Measurements from ENCODE around the gene CEP131. TPM values are rescaled to one million over a fixed set of nuclear protein-coding genes. Genes with fewer than 3 reads are reported as not detected.
"Not testable (repeated sequence)": the region's sequence is repeated elsewhere in the genome, so short reads cannot be mapped to it uniquely, and the experiment has no call there.

Gene CEP131
- total RNA-seq, 4 donors from 2014 or later = 9.2 to 35.0 (median 20.9) TPM

DNA sequence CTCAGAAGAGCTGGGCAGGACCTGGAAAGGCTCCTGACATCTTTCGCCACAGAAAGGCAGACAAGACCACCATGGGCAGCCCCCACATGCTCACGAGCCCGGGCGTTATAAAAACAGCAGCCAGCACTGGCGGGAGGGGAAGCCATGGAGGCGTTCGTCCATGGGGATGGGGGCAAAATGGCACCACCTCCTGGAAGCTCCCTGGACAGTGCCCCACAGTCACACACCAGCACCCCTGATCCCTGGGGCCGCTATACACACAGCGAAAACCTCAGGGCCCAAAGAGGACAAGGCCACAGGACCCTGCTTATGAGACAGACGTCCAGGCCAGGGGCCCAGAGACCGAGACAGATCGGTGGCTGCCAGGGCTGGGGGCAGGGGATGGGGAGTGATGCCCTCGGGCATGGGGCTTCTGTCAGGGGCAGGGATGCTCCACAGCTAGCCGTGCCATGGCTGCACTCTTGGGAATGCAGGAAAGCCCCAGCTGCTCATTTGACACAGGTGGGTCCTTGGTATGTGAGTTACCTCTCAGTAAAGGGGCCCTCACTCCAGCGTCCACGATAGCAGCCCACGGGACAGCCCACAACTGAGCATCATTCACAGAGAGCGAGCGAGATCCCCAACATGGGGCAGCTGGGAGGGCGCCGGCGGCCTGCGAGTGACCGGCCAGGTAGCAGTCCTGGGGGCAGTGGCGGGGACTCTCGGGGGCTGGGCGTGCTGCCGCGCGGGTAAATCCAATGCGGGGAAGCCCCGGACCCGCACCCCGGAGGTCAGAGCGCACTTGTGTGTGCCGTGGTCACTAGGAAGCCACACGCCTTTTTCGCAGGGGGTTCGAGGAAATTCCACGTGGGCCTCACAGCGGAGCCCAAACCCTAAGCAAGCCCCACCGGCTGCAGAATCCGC, 63.8 kb downstream of the CEP131 start:
- no peaks in the 10 kb centered on the region for H3K9me3 ChIP-seq
- H3K4me1 ChIP-seq = peaks cover 0 to 20% (median 0%) of the 10 kb centered on the region in 4 donors
- H3K4me3 ChIP-seq = no peak overlapping the region
- no peak for DNase-seq (ENCODE audit: low spot score in 2 of 2)
- no peaks in the 10 kb centered on the region for H3K27me3 ChIP-seq
- TF ChIP-seq EP300 (IDR thresholded peaks at IDR 0.05) (no peak), POLR2A (IDR thresholded peaks at IDR 0.05) (no peak)
- TF ChIP-seq, protein P1, sequence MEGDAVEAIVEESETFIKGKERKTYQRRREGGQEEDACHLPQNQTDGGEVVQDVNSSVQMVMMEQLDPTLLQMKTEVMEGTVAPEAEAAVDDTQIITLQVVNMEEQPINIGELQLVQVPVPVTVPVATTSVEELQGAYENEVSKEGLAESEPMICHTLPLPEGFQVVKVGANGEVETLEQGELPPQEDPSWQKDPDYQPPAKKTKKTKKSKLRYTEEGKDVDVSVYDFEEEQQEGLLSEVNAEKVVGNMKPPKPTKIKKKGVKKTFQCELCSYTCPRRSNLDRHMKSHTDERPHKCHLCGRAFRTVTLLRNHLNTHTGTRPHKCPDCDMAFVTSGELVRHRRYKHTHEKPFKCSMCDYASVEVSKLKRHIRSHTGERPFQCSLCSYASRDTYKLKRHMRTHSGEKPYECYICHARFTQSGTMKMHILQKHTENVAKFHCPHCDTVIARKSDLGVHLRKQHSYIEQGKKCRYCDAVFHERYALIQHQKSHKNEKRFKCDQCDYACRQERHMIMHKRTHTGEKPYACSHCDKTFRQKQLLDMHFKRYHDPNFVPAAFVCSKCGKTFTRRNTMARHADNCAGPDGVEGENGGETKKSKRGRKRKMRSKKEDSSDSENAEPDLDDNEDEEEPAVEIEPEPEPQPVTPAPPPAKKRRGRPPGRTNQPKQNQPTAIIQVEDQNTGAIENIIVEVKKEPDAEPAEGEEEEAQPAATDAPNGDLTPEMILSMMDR (IDR thresholded peaks at IDR 0.05) = no peak
- 88 to 91% methylated on average over 33 to 40 of the region's 43 CpGs for WGBS, 2 donors
- no peaks in the 10 kb centered on the region for H3K36me3 ChIP-seq
- H3K27ac ChIP-seq = no peak overlapping the region

DNA sequence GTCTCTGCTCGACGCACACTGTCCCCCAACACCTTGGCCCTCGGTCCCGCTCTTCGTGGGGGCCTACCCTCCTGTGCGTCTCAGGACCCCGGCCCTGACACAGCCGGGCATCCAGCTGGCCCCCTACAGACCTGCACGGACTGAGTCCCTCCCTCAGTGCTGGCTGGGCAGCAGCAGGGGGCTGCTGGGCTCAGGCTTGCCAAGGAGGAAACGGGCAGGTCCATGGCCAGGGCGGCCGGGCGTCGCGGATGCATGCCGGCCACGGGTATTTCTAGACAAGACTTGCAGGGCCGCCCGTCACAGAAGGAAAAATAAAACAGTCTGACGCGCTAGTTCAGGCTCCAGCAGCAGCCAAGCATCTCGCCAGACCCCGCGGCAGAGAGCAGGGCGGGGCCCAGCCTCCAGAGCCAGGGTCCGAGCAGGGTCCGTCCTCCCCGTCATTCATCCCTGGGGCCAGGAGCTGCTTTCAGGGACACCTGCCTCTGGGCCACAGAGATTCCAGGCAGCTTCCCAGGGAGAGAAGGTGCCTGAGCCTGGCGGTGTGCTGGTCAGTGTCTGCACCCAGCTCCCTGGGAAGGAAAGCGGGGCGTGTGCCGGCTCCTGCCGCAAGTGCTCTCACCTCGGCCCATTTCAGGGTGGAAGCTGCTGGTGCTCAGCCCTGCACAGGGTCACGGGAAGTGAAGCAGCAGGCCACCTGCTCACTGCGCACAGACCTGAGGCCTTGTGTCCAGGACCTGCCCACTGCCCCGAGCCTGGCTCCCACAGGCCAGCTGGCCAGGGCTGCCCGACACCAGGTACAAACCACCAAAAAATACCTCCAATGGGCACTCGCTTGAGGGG, 64.7 kb downstream of the CEP131 start:
- TF ChIP-seq, protein P1 (IDR thresholded peaks at IDR 0.05) = no peak
- TF ChIP-seq POLR2A (IDR thresholded peaks at IDR 0.05) = no peak
- no peak for TF ChIP-seq EP300 (IDR thresholded peaks at IDR 0.05)
- Histone ChIP-seq H3K36me3 (no peaks in the 10 kb centered on the region), H3K4me1 (peaks cover 0 to 15% (median 0%) of the 10 kb centered on the region in 4 donors), H3K4me3 (no peak overlapping the region), H3K27me3 (no peaks in the 10 kb centered on the region), H3K9me3 (no peaks in the 10 kb centered on the region), H3K27ac (no peak overlapping the region)
- WGBS, 2 donors = 90 to 93% methylated on average over 28 to 31 of the region's 39 CpGs
- DNase-seq (ENCODE audit: low spot score in 2 of 2) = no peak

DNA sequence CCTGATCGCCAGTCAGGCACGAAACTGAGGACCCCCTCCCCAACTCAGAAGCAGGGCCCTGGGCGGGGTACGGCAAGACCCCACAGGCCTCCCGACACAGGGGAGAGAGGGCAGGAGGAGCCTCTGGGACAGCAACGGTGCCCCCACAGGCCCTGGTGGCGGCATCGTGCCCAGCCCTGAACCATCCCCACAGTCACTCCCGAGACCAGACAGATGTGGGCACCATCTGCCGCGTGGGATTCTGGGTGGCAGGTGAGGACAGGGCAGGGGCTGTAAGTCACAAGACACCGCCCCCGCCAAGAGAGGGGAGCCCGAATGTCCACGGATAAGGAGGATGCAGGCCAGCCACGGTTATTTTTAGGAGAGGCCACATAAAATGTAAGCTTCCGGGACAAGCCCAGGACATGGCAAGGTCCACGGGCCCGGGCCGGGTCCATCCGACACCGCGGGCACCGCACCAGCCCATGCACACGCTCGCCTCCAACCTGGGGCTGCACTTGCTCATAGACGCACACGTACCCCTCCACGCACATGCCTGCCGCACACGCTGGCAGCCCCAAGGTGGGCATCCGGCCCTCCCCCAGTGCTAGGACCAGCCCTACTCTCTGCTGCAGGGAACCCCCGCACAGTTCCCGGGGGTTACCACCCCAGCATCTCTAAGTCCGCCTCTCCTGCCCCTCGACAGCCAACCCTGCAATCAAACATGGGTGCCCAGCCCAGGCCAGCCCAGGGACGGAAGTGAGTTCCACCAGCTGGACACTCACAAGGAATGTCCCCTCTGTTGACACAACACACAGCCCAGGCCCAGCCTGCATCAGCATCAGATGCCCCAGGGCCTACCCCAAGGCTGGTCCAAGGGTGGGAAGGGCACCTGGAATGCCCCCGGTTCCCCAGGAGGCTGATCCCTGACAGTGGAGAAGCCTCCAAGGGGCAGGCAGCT, 65.6 kb downstream of the CEP131 start:
- TF ChIP-seq, protein P1 (IDR thresholded peaks at IDR 0.05) = no peak
- no peak for TF ChIP-seq POLR2A (IDR thresholded peaks at IDR 0.05)
- no peak for TF ChIP-seq EP300 (IDR thresholded peaks at IDR 0.05)
- Histone ChIP-seq H3K9me3 (no peaks in the 10 kb centered on the region), H3K27ac (no peak overlapping the region), H3K4me1 (peaks cover 0 to 25% (median 0%) of the 10 kb centered on the region in 4 donors), H3K4me3 (no peak overlapping the region), H3K36me3 (no peaks in the 10 kb centered on the region), H3K27me3 (no peaks in the 10 kb centered on the region)
- DNase-seq (ENCODE audit: low spot score in 2 of 2) = no peak
- WGBS, 2 donors = 87 to 94% methylated on average over 35 to 36 of the region's 38 CpGs

DNA sequence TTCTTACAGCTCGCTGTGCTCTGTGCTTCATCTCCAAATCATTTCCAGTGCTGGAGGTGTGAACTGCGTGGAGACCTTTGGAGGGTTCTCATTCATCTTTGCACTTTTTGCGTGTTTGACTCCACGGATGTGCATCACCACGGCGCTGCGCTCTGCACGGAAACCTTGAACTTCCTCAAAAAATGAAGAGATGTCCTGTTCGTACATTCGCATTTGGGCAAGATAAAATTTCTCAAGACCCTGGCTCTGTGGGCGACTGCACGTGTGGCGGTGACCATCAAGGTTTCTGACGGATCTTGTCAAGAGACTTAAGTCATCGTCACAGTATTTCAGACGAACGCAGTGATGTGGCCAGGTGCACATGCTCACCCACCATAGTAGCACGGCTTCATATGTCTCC, 67.8 kb downstream of the CEP131 start:
- DNase-seq (ENCODE audit: low spot score in 2 of 2) = no peak
- H3K27me3 ChIP-seq = no peaks in the 10 kb centered on the region
- H3K27ac ChIP-seq = no peak overlapping the region
- no peak overlapping the region for H3K4me3 ChIP-seq
- H3K9me3 ChIP-seq = no peaks in the 10 kb centered on the region
- 93 to 94% methylated on average over 18 of the region's 18 CpGs for WGBS, 2 donors
- peaks cover 0 to 27% (median 0%) of the 10 kb centered on the region in 4 donors for H3K4me1 ChIP-seq
- TF ChIP-seq POLR2A (IDR thresholded peaks at IDR 0.05) (no peak), EP300 (IDR thresholded peaks at IDR 0.05) (no peak)
- TF ChIP-seq, protein P1 (IDR thresholded peaks at IDR 0.05) = no peak
- H3K36me3 ChIP-seq = no peaks in the 10 kb centered on the region

DNA sequence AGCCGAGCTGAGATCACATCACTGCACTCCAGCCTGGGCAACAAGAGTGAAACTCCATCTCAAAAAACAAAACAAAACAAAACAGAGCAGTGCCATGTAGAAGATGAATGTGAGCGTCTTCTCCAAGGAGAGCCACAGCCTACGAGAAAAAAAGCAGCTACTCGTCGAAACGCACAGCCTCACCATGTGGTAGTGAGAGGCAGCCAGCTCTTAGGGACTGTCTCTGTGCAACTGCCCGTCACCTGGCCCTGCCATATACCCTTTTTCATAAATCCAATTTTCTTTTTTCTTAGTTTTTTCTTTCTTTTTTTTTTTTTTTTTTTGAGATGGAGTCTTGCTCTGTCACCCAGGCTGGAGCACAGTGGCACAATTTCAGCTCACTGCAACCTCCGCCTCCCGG, 68.7 kb downstream of the CEP131 start:
- not testable (repeated sequence) for H3K9me3 ChIP-seq; H3K36me3 ChIP-seq; DNase-seq (ENCODE audit: low spot score in 2 of 2); H3K4me3 ChIP-seq; H3K27me3 ChIP-seq
- 90% methylated on average over 9 of the region's 9 CpGs for WGBS, 2 donors
- Histone ChIP-seq H3K4me1 (peaks cover 0 to 25% (median 0%) of the 10 kb centered on the region in 4 donors), H3K27ac (peak overlapping the region in 2 of 4 donors; percentile 15 to 67)

Measured in tibial nerve (tissue), 4 donors.